Mesenchymal stem cell (in vitro differentiated cells and primary cell): Measurements from ENCODE around the gene B3GNT9. TPM values are rescaled to one million over a fixed set of nuclear protein-coding genes. Genes with fewer than 3 reads are reported as not detected.

Experiments
- DNase-seq: peaks from one replicate; pipeline ENCODE4 v3.0.0-alpha.2; 2013
- H2AFZ ChIP-seq: one replicate; pipeline ENCODE4 v1.6.1; 2013; ENCODE audit warnings: low read depth, mild to moderate bottlenecking, control low read depth, inconsistent platforms, low read length, moderate library complexity
- H2AK5ac ChIP-seq: 2 replicates; pipeline ENCODE4 v1.6.1; 2013; ENCODE audit warnings: low read length, moderate library complexity, mild to moderate bottlenecking, inconsistent platforms; ENCODE audit not compliant: severe bottlenecking
- H2BK120ac ChIP-seq: one replicate; pipeline ENCODE4 v1.6.1; 2013; ENCODE audit warnings: low read depth, mild to moderate bottlenecking, inconsistent platforms, low read length, moderate library complexity
- H2BK12ac ChIP-seq, 2 experiments: one replicate each; pipeline ENCODE4 v1.6.1; 2013; ENCODE audit warnings: inconsistent platforms in 2 of 2, low read length in 2 of 2, mild to moderate bottlenecking in 2 of 2, moderate library complexity in 2 of 2, control low read depth in 1 of 2
- H2BK15ac ChIP-seq: one replicate; pipeline ENCODE4 v1.6.1; 2013; ENCODE audit warnings: mild to moderate bottlenecking, low read depth, inconsistent platforms; ENCODE audit not compliant: poor library complexity, severe bottlenecking
- H2BK5ac ChIP-seq: 2 replicates; pipeline ENCODE4 v1.6.1; 2013; ENCODE audit warnings: low read depth, mild to moderate bottlenecking, low read length, control low read depth, inconsistent platforms; ENCODE audit not compliant: poor library complexity, severe bottlenecking
- H3K14ac ChIP-seq, 2 experiments: one replicate each; pipeline ENCODE4 v1.6.1; 2013; ENCODE audit warnings: inconsistent platforms in 2 of 2, low read length in 2 of 2, control low read depth in 1 of 2, mild to moderate bottlenecking in 1 of 2, moderate library complexity in 1 of 2
- H3K18ac ChIP-seq, 2 experiments: one replicate each; pipeline ENCODE4 v1.6.1; 2013; ENCODE audit warnings: inconsistent platforms in 2 of 2, low read length in 2 of 2, control low read depth in 1 of 2, low read depth in 1 of 2, mild to moderate bottlenecking in 1 of 2
- H3K23ac ChIP-seq, 2 experiments: one replicate each; pipeline ENCODE4 v1.6.1; 2013; ENCODE audit warnings: inconsistent platforms in 2 of 2, low read length in 2 of 2, mild to moderate bottlenecking in 2 of 2, moderate library complexity in 2 of 2, control low read depth in 1 of 2
- H3K27ac ChIP-seq: 2 replicates; pipeline ENCODE4 v1.5.1; 2013; ENCODE audit warnings: mild to moderate bottlenecking, moderate library complexity, low read length, control low read depth, inconsistent platforms; ENCODE audit not compliant: poor library complexity, severe bottlenecking
- H3K27me3 ChIP-seq, 2 experiments: 2 replicates each; pipeline versions ENCODE4 v1.6.1 to v1.7.0; 2013; ENCODE audit warnings: low read length in 2 of 2, mild to moderate bottlenecking in 2 of 2, moderate library complexity in 2 of 2, control low read depth in 1 of 2, inconsistent platforms in 1 of 2; ENCODE audit not compliant: control insufficient read depth in 1 of 2, insufficient read depth in 1 of 2
- H3K36me3 ChIP-seq, 2 experiments: 2 replicates each; pipeline versions ENCODE4 v1.6.1 to v1.7.0; 2013; ENCODE audit warnings: low read length in 2 of 2, control low read depth in 1 of 2, inconsistent platforms in 1 of 2, low read depth in 1 of 2, mild to moderate bottlenecking in 1 of 2; ENCODE audit not compliant: insufficient read depth in 2 of 2, control insufficient read depth in 1 of 2
- H3K4ac ChIP-seq, 2 experiments: one replicate each; pipeline ENCODE4 v1.6.1; 2013; ENCODE audit warnings: inconsistent platforms in 2 of 2, low read length in 2 of 2, mild to moderate bottlenecking in 2 of 2, moderate library complexity in 2 of 2, control low read depth in 1 of 2, low read depth in 1 of 2
- H3K4me1 ChIP-seq: 2 replicates; pipeline ENCODE4 v1.6.1; 2013; ENCODE audit warnings: low read depth, low read length, control low read depth; ENCODE audit not compliant: control insufficient read depth, insufficient read depth
- H3K4me2 ChIP-seq: 2 replicates; pipeline ENCODE4 v1.6.1; 2013; ENCODE audit warnings: low read length, mild to moderate bottlenecking, inconsistent platforms; ENCODE audit not compliant: poor library complexity, severe bottlenecking
- H3K4me3 ChIP-seq, 2 experiments: 2 replicates each; pipeline versions ENCODE4 v1.5.1 to v1.7.0; 2013; ENCODE audit warnings: low read length in 2 of 2, mild to moderate bottlenecking in 2 of 2, control low read depth in 1 of 2, low read depth in 1 of 2; ENCODE audit not compliant: insufficient read depth in 1 of 2
- H3K79me1 ChIP-seq: replicated peaks from 2 replicates; pipeline ENCODE4 v1.6.1; 2013; ENCODE audit warnings: mild to moderate bottlenecking, control low read depth, low read length, inconsistent platforms; ENCODE audit not compliant: poor library complexity, severe bottlenecking
- H3K9ac ChIP-seq: 2 replicates; pipeline ENCODE4 v1.7.0; 2013; ENCODE audit warnings: mild to moderate bottlenecking, low read length, moderate library complexity
- H3K9me3 ChIP-seq: 2 replicates; pipeline ENCODE4 v1.7.0; 2013; ENCODE audit warnings: mild to moderate bottlenecking, low read length; ENCODE audit not compliant: control insufficient read depth
- H4K8ac ChIP-seq: one replicate; pipeline ENCODE4 v1.6.1; 2013; ENCODE audit warnings: inconsistent platforms, mild to moderate bottlenecking, low read length, moderate library complexity
- H4K91ac ChIP-seq: one replicate; pipeline ENCODE4 v1.6.1; 2013; ENCODE audit warnings: mild to moderate bottlenecking, low read length, inconsistent platforms
- WGBS: methylation state at CpG from one replicate; pipeline ENCODE4 v1.1.7; 2013; ENCODE audit warnings: mixed read lengths; 5-methylcytosine and 5-hydroxymethylcytosine counted together
- polyA plus RNA-seq, 2 experiments: library from polyadenylated mRNA; stranded (reverse); fragments of 200-250 nt; gene quantifications; one replicate each; pipeline ENCODE4 v1.2.3, GENCODE V29; 2013

The B3GNT9 gene
- polyA plus RNA-seq (2013, experiment 1 of 2): 32.5 TPM
- polyA plus RNA-seq (2013, experiment 2 of 2): 32.0 TPM

GRCh38 chr16:67150833-67151396 is at the start of gene B3GNT9:
Gene B3GNT9 (minus strand): TSS chr16:67150998. CDS start chr16:67150485, 513 bp downstream.
- WGBS: 2% methylated on average over 34 of the region's 34 CpGs
- Histone ChIP-seq H3K9me3 (no peaks in the 10 kb centered on the region), H3K27me3 (peaks cover 0 to 25% of the 10 kb centered on the region in 2 experiments), H4K91ac (peak within 1 kb of the TSS; percentile 95), H3K23ac (peak within 1 kb of the TSS in 1 of 2 experiments; percentile 91), H2BK120ac (peak within 1 kb of the TSS; percentile 94), H3K36me3 (peaks cover 39 to 44% of the 10 kb centered on the region in 2 experiments), H3K4me2 (peak within 1 kb of the TSS; percentile 82), H3K4ac (peak within 1 kb of the TSS; percentile 88 to 91), H3K9ac (peak within 1 kb of the TSS; percentile 94), H2BK15ac (peak within 1 kb of the TSS; percentile 71), H2BK12ac (peak within 1 kb of the TSS; percentile 25 to 39), H3K27ac (no peak within 1 kb of the TSS), H3K79me1 (peaks cover 13% of the 10 kb centered on the region), H2AK5ac (peak within 1 kb of the TSS; percentile 66), H3K14ac (peak within 1 kb of the TSS in 1 of 2 experiments; percentile 69), H3K18ac (peak within 1 kb of the TSS; percentile 72 to 98), H3K4me3 (peak within 1 kb of the TSS; percentile 60 to 81), H2AFZ (peak within 1 kb of the TSS; percentile 16), H2BK5ac (no peak within 1 kb of the TSS), H3K4me1 (peaks cover 38% of the 10 kb centered on the region), H4K8ac (peak within 1 kb of the TSS; percentile 99)
- DNase-seq: peak; percentile 84

- Histone ChIP-seq H2BK5ac (no peak overlapping the region), H3K18ac (no peak overlapping the region), H3K9me3 (no peaks in the 10 kb centered on the region), H4K8ac (no peak overlapping the region), H2AFZ (no peak overlapping the region), H3K4ac (no peak overlapping the region), H3K4me2 (no peak overlapping the region), H3K4me3 (no peak overlapping the region), H2BK12ac (no peak overlapping the region), H3K14ac (no peak overlapping the region), H3K9ac (no peak overlapping the region), H4K91ac (peak overlapping the region; percentile 70), H2AK5ac (no peak overlapping the region), H3K4me1 (peaks cover 19% of the 10 kb centered on the region), H3K27ac (no peak overlapping the region), H2BK120ac (no peak overlapping the region), H3K27me3 (no peaks in the 10 kb centered on the region), H2BK15ac (no peak overlapping the region), H3K23ac (no peak overlapping the region), H3K36me3 (peaks cover 36 to 90% of the 10 kb centered on the region in 2 experiments), H3K79me1 (peaks cover 23% of the 10 kb centered on the region)
- no peak for DNase-seq
- 98% methylated on average over 8 of the region's 8 CpGs for WGBS
Measured at GRCh38 chr16:67200491-67200890, 49.7 kb upstream of the B3GNT9 start.

- Histone ChIP-seq H2BK5ac (no peak overlapping the region), H2AFZ (no peak overlapping the region), H2AK5ac (no peak overlapping the region), H3K18ac (no peak overlapping the region), H3K14ac (no peak overlapping the region), H3K4me3 (no peak overlapping the region), H3K4ac (no peak overlapping the region), H3K23ac (no peak overlapping the region), H3K4me2 (no peak overlapping the region), H2BK15ac (no peak overlapping the region), H4K8ac (peak overlapping the region; percentile 29), H3K27me3 (no peaks in the 10 kb centered on the region), H3K36me3 (peaks cover 43 to 96% of the 10 kb centered on the region in 2 experiments), H3K79me1 (peaks cover 27% of the 10 kb centered on the region), H2BK120ac (no peak overlapping the region), H2BK12ac (no peak overlapping the region), H4K91ac (no peak overlapping the region), H3K9ac (no peak overlapping the region), H3K9me3 (no peaks in the 10 kb centered on the region), H3K27ac (no peak overlapping the region), H3K4me1 (peaks cover 19% of the 10 kb centered on the region)
- DNase-seq: no peak
- whole genome bisulfite sequencing: 62% methylated on average over 16 of the region's 22 CpGs
Measured at GRCh38 chr16:67199808-67200198, 49.0 kb upstream of the B3GNT9 start.

GRCh38 chr16:67199011-67199807 is 48.4 kb upstream of the B3GNT9 start, which contains the start of gene ELMO3:
Gene ELMO3 (plus strand): TSS chr16:67199131. CDS start chr16:67199327, 196 bp downstream.
- no peak within 1 kb of the TSS for H3K14ac ChIP-seq
- H4K8ac ChIP-seq: peak within 1 kb of the TSS; percentile 39
- no peak within 1 kb of the TSS for H2BK15ac ChIP-seq
- peak within 1 kb of the TSS; percentile 25 for H3K9ac ChIP-seq
- no peak within 1 kb of the TSS for H2BK120ac ChIP-seq
- H3K18ac ChIP-seq: no peak within 1 kb of the TSS
- H3K4me1 ChIP-seq: peaks cover 20% of the 10 kb centered on the region
- no peak within 1 kb of the TSS for H3K4me3 ChIP-seq
- no peak within 1 kb of the TSS for H2BK5ac ChIP-seq
- H2BK12ac ChIP-seq: no peak within 1 kb of the TSS
- peaks cover 49 to 96% of the 10 kb centered on the region in 2 experiments for H3K36me3 ChIP-seq
- WGBS: 58% methylated on average over 55 of the region's 61 CpGs
- peak within 1 kb of the TSS in 1 of 2 experiments; percentile 41 for H3K4ac ChIP-seq
- peaks cover 33% of the 10 kb centered on the region for H3K79me1 ChIP-seq
- H3K27ac ChIP-seq: no peak within 1 kb of the TSS
- H3K23ac ChIP-seq: no peak within 1 kb of the TSS
- no peaks in the 10 kb centered on the region for H3K27me3 ChIP-seq
- no peak within 1 kb of the TSS for H2AFZ ChIP-seq
- H3K4me2 ChIP-seq: no peak within 1 kb of the TSS
- peak within 1 kb of the TSS; percentile 46 for H4K91ac ChIP-seq
- no peaks in the 10 kb centered on the region for H3K9me3 ChIP-seq
- H2AK5ac ChIP-seq: no peak within 1 kb of the TSS
- DNase-seq: no peak
